HepG2 (cell line): ENCODE data around the gene GLRX5. TPM values are rescaled to one million over a fixed set of nuclear protein-coding genes. Genes with fewer than 3 reads are reported as not detected.
A peak's percentile ranks its signal among the peaks of the same experiment; 100 is the strongest.

Source experiments
- ARHGAP35 ChIP-seq: sonication (generic); formaldehyde crosslinking; IDR thresholded peaks from 2 replicates; pipeline ENCODE4 v1.9.0; 2022; ENCODE audit warnings: mild to moderate bottlenecking, inconsistent platforms, moderate library complexity, missing genetic modification reagents, borderline replicate concordance
- ARNT ChIP-seq: fragments of 450-650 bp; IDR thresholded peaks from 2 replicates; pipeline ENCODE4 v1.6.1; 2017
- ARNT2 ChIP-seq: sonication (generic); formaldehyde crosslinking; IDR thresholded peaks from 2 replicates; pipeline ENCODE4 v1.8.0; 2022; ENCODE audit warnings: mild to moderate bottlenecking, low read depth, missing genetic modification reagents, moderate library complexity
- CBX1 ChIP-seq: IDR thresholded peaks from one replicate; pipeline ENCODE4 v1.6.1; 2016; ENCODE audit warnings: antibody characterized with exemption, low read depth
- CCDC6 ChIP-seq: sonication (generic); formaldehyde crosslinking; IDR thresholded peaks from 2 replicates; pipeline ENCODE4 v1.8.1; 2022; ENCODE audit warnings: mild to moderate bottlenecking, missing genetic modification reagents, moderate library complexity
- FOXA3 ChIP-seq: IDR thresholded peaks from 2 replicates; pipeline ENCODE4 v1.6.1; 2016; ENCODE audit warnings: missing genetic modification reagents, missing compliant biosample characterization
- FOXM1 ChIP-seq: sonication (generic); formaldehyde crosslinking; IDR thresholded peaks from 2 replicates; pipeline ENCODE4 v1.5.0; 2020; ENCODE audit warnings: missing genetic modification reagents
- GLI4 ChIP-seq: sonication (generic); formaldehyde crosslinking; IDR thresholded peaks from 2 replicates; pipeline ENCODE4 v1.5.1; 2020; ENCODE audit warnings: missing genetic modification reagents, mild to moderate bottlenecking, moderate library complexity, borderline replicate concordance
- HMGA1 ChIP-seq: sonication (generic); formaldehyde crosslinking; conservative IDR thresholded peaks from 2 replicates; pipeline ENCODE4 v1.4.0; 2020; ENCODE audit warnings: missing genetic modification reagents
- IRX3 ChIP-seq: sonication (generic); formaldehyde crosslinking; IDR thresholded peaks from 2 replicates; pipeline ENCODE4 v1.8.1; 2023; ENCODE audit warnings: mild to moderate bottlenecking, low read depth, missing genetic modification reagents, borderline replicate concordance
- MTA3 ChIP-seq: sonication (generic); formaldehyde crosslinking; IDR thresholded peaks from 2 replicates; pipeline ENCODE4 v1.4.0; 2020; ENCODE audit warnings: missing genetic modification reagents
- RAD51 ChIP-seq: fragments of 450-650 bp; IDR thresholded peaks from 2 replicates; pipeline ENCODE4 v1.6.1; 2016; ENCODE audit warnings: borderline replicate concordance
- SMYD3 ChIP-seq: sonication (generic); formaldehyde crosslinking; IDR thresholded peaks from 2 replicates; pipeline ENCODE4 v1.8.1; 2023; ENCODE audit warnings: mild to moderate bottlenecking, missing genetic modification reagents
- TARDBP ChIP-seq: sonication (generic); formaldehyde crosslinking; IDR thresholded peaks from 2 replicates; pipeline ENCODE4 v1.8.0; 2022; ENCODE audit warnings: mild to moderate bottlenecking, missing genetic modification reagents
- ZBTB8A ChIP-seq: sonication (generic); formaldehyde crosslinking; IDR thresholded peaks from 2 replicates; pipeline ENCODE4 v1.4.0; 2020; ENCODE audit warnings: mild to moderate bottlenecking, low read depth, missing genetic modification reagents, borderline replicate concordance
- ZNF225 ChIP-seq: sonication (generic); formaldehyde crosslinking; IDR thresholded peaks from 2 replicates; pipeline ENCODE4 v1.4.0; 2020; ENCODE audit warnings: mild to moderate bottlenecking, missing genetic modification reagents
- ZNF235 ChIP-seq: sonication (generic); formaldehyde crosslinking; IDR thresholded peaks from 2 replicates; pipeline ENCODE4 v1.8.1; 2023; ENCODE audit warnings: mild to moderate bottlenecking, missing genetic modification reagents, borderline replicate concordance
- ZNF501 ChIP-seq: sonication (generic); formaldehyde crosslinking; IDR thresholded peaks from 2 replicates; pipeline ENCODE4 v1.5.1; 2020; ENCODE audit warnings: mild to moderate bottlenecking, moderate library complexity, missing genetic modification reagents
- ZNF761 ChIP-seq: sonication (generic); formaldehyde crosslinking; conservative IDR thresholded peaks from 2 replicates; pipeline ENCODE4 v1.4.0; 2020; ENCODE audit warnings: mild to moderate bottlenecking, missing genetic modification reagents
- polyA plus RNA-seq, 8 experiments: library from polyadenylated mRNA; depleted of rRNA in 3 of 8; stranded (reverse) in 7 of 8; unstranded in 1 of 8; fragments of >200 nt; fragmentation: Illumina TruSeq in 4 of 8; extraction: Trizol in 4 of 8; gene quantifications; 2 replicates each; pipeline versions ENCODE4 v1.2.1 to v1.2.3, GENCODE V29; 2011 to 2016; ENCODE audit warnings: low read depth in 4 of 8, missing spikeins in 1 of 8, mixed read lengths in 1 of 8; ENCODE audit not compliant: insufficient read depth in 1 of 8
- total RNA-seq, 5 experiments: library from RNA; depleted of rRNA; stranded (reverse); fragments of >200 nt; fragmentation: Illumina TruSeq; extraction: Trizol; gene quantifications; 2 replicates each; pipeline ENCODE4 v1.2.3, GENCODE V29; 2016; ENCODE audit warnings: low read depth in 1 of 5
- TF ChIP-seq, protein P1 (sequence below): sonication (generic); formaldehyde crosslinking; IDR thresholded peaks from 2 replicates; pipeline ENCODE4 v1.4.0; 2020; ENCODE audit warnings: missing genetic modification reagents
- TF ChIP-seq, protein P2 (sequence below): sonication (generic); formaldehyde crosslinking; IDR thresholded peaks from 2 replicates; pipeline ENCODE4 v1.4.0; 2020; ENCODE audit warnings: mild to moderate bottlenecking, missing genetic modification reagents, borderline replicate concordance
- TF ChIP-seq, protein P3 (sequence below): IDR thresholded peaks from 2 replicates; pipeline ENCODE4 v1.6.1; 2012; ENCODE audit warnings: low read length, improper control_type of control experiment

GLRX5 gene
- total and polyA plus RNA-seq, 2 of the 13 experiments (the other 11 are each of a cell fraction or from before 2014, with no cell fraction given) = 122 to 146 TPM

DNA sequence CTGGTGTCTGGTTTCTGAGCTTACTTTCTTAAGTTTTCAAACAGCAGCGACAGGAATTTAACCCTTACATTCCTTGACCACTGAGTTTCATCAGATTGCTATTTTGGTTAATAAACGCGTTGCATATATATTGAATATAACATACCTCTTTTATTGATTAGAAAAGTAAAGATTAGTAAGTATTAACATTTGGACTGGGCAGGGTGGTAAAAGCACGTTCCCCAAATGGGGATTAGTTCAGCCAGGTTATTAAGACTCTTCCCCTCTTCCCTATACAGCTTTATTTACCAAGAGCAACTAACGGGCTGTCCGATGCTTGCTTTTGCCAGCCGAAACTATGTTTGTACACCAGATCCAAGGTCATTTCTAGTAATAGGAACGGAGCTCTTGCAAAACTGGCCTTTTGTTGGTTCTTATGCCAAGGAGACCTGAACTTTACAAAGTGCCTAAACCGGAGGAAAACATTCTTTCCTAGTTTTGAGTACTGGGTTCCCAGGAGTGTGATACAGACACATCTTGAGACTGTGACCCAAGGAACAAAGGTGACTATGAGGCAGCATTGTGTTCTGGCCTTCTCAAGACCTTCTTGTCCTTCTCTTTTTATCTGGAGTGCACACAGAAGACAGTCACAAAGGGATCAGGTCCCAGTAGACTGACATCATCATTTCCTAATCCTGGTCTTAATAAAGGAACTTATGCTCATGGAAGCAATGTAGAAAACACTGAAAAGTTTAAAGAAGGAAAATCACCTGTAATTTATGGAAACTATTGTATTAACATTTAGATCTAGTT, 2.6 kb downstream of the GLRX5 start (continued):
- no peak for TF ChIP-seq ZNF501 (CRISPR knock-in tag)
- TF ChIP-seq FOXA3 (CRISPR knock-in tag) = peak; percentile 94
- TF ChIP-seq CBX1 = no peak
- TF ChIP-seq, protein P1, sequence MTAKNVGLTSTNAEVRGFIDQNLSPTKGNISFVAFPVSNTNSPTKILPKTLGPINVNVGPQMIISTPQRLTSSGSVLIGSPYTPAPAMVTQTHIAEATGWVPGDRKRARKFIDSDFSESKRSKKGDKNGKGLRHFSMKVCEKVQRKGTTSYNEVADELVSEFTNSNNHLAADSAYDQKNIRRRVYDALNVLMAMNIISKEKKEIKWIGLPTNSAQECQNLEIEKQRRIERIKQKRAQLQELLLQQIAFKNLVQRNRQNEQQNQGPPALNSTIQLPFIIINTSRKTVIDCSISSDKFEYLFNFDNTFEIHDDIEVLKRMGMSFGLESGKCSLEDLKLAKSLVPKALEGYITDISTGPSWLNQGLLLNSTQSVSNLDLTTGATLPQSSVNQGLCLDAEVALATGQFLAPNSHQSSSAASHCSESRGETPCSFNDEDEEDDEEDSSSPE (CRISPR knock-in tag) = no peak
- no peak for TF ChIP-seq RAD51
- TF ChIP-seq ZNF225 (CRISPR knock-in tag) = no peak
- TF ChIP-seq HMGA1 (CRISPR knock-in tag) = no peak
- no peak for TF ChIP-seq MTA3 (CRISPR knock-in tag)
- no peak for TF ChIP-seq ZBTB8A (CRISPR knock-in tag)
- TF ChIP-seq TARDBP (CRISPR knock-in tag) = peak; percentile 65; the same call in 1 of the 2 replicates
- no peak for TF ChIP-seq ZNF235 (CRISPR knock-in tag)
- no peak for TF ChIP-seq ARNT
- TF ChIP-seq, protein P2, sequence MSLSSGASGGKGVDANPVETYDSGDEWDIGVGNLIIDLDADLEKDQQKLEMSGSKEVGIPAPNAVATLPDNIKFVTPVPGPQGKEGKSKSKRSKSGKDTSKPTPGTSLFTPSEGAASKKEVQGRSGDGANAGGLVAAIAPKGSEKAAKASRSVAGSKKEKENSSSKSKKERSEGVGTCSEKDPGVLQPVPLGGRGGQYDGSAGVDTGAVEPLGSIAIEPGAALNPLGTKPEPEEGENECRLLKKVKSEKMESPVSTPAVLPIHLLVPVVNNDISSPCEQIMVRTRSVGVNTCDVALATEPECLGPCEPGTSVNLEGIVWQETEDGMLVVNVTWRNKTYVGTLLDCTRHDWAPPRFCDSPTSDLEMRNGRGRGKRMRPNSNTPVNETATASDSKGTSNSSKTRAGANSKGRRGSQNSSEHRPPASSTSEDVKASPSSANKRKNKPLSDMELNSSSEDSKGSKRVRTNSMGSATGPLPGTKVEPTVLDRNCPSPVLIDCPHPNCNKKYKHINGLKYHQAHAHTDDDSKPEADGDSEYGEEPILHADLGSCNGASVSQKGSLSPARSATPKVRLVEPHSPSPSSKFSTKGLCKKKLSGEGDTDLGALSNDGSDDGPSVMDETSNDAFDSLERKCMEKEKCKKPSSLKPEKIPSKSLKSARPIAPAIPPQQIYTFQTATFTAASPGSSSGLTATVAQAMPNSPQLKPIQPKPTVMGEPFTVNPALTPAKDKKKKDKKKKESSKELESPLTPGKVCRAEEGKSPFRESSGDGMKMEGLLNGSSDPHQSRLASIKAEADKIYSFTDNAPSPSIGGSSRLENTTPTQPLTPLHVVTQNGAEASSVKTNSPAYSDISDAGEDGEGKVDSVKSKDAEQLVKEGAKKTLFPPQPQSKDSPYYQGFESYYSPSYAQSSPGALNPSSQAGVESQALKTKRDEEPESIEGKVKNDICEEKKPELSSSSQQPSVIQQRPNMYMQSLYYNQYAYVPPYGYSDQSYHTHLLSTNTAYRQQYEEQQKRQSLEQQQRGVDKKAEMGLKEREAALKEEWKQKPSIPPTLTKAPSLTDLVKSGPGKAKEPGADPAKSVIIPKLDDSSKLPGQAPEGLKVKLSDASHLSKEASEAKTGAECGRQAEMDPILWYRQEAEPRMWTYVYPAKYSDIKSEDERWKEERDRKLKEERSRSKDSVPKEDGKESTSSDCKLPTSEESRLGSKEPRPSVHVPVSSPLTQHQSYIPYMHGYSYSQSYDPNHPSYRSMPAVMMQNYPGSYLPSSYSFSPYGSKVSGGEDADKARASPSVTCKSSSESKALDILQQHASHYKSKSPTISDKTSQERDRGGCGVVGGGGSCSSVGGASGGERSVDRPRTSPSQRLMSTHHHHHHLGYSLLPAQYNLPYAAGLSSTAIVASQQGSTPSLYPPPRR (CRISPR knock-in tag) = peak; percentile 89
- peak; percentile 90; the same call in 1 of the 2 replicates for TF ChIP-seq CCDC6 (CRISPR knock-in tag)
- TF ChIP-seq ZNF761 = no peak
- no peak for TF ChIP-seq GLI4 (CRISPR knock-in tag)
- TF ChIP-seq, protein P3, sequence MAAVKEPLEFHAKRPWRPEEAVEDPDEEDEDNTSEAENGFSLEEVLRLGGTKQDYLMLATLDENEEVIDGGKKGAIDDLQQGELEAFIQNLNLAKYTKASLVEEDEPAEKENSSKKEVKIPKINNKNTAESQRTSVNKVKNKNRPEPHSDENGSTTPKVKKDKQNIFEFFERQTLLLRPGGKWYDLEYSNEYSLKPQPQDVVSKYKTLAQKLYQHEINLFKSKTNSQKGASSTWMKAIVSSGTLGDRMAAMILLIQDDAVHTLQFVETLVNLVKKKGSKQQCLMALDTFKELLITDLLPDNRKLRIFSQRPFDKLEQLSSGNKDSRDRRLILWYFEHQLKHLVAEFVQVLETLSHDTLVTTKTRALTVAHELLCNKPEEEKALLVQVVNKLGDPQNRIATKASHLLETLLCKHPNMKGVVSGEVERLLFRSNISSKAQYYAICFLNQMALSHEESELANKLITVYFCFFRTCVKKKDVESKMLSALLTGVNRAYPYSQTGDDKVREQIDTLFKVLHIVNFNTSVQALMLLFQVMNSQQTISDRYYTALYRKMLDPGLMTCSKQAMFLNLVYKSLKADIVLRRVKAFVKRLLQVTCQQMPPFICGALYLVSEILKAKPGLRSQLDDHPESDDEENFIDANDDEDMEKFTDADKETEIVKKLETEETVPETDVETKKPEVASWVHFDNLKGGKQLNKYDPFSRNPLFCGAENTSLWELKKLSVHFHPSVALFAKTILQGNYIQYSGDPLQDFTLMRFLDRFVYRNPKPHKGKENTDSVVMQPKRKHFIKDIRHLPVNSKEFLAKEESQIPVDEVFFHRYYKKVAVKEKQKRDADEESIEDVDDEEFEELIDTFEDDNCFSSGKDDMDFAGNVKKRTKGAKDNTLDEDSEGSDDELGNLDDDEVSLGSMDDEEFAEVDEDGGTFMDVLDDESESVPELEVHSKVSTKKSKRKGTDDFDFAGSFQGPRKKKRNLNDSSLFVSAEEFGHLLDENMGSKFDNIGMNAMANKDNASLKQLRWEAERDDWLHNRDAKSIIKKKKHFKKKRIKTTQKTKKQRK = no peak
- no peak for TF ChIP-seq ARHGAP35 (CRISPR knock-in tag)
- no peak for TF ChIP-seq FOXM1
- no peak for TF ChIP-seq IRX3 (CRISPR knock-in tag)
- TF ChIP-seq SMYD3 (CRISPR knock-in tag) = no peak
- 0 out of 2 replicates have a peak, but pooled peaks have one; percentile 38 for TF ChIP-seq ARNT2 (CRISPR knock-in tag)
